Dermis blood vessel endothelial cell (primary cell): ENCODE results near the gene KIF27. TPM values are rescaled to one million over a fixed set of nuclear protein-coding genes. Genes with fewer than 3 reads are reported as not detected.
"Not testable (repeated sequence)": the region's sequence is repeated elsewhere in the genome, so short reads cannot be mapped to it uniquely, and the experiment has no call there.

ENCODE experiments used
- DNase-seq: peaks from one replicate; pipeline ENCODE4 v3.0.0; 2010
- total RNA-seq: library from RNA; depleted of rRNA; stranded (reverse); fragments of >200 nt; gene quantifications from 2 replicates; pipeline ENCODE4 v1.2.3, GENCODE V29; 2014

The KIF27 gene
- total RNA-seq, 1 donor from 2014 or later, result 4.4 TPM

DNA sequence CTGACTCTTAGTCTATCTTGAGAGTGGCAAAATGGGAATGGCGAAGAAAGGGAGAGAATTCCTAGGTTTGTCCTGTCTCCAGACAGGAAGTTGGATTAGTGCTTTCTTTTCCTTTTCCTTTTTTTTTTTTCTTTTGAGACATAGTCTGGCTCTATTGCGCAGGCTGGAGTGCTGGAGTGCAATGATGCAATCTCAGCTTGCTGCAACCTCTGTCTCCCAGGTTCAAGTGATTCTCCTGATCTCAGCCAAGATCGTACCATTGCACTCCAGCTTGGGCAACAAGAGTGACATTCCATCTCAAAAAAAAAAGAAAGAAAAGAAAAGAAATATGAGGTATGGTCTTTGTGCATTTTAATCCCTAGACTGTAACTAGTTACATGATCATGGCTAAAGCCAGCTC is 12.6 kb upstream of the KIF27 start:
- DNase-seq, result no peak

- DNase-seq, result no peak
These were observed 11.6 kb upstream of the KIF27 start for GRCh38 chr9:83932851-83933250.

DNA sequence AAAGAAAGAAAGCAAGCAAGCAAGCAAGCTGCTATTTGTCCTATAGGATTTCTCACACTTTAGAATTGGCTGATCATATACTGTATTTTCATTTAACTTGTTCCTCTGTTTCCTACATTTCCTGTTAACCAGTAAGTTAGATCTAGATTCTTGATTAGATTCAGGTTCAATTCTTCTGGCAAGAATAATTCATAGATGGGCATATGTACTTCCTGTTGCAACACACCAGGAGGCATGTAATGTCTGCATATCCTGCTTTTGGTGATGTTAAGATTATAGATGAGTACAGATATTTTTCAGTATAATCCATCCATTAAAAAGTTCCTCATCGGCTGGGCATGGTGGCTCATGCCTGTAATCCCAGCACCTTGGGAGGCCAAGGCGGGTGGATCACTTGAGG is 10.8 kb upstream of the KIF27 start:
- no peak for DNase-seq

GRCh38 chr9:83930881-83931280 is 9.6 kb upstream of the KIF27 start:
- no peak for DNase-seq

GRCh38 chr9:83927591-83927990 is 6.4 kb upstream of the KIF27 start:
- DNase-seq, result no peak

- peak; percentile 68 for DNase-seq
These were observed 734 bp downstream of the KIF27 start for GRCh38 chr9:83920469-83920926.

DNA sequence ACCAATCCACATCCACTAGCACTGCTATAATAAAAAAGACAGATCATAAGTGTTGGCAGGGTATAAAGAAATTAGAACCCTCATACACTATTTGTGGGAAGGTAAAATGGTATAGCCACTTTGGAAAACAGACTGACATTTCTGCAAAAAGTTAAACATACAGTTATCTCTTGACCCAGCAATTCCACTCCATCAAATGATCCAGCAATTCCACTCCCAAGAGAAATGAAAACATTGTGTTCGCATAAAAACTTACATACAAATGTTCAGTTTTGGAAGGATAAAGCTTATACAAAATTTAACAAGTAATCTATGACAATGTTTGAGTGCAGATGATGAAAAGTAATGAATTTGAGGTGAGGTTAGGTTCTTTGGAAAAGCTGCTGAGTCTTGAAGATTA is 2.1 kb downstream of the KIF27 start:
- no peak for DNase-seq

DNA sequence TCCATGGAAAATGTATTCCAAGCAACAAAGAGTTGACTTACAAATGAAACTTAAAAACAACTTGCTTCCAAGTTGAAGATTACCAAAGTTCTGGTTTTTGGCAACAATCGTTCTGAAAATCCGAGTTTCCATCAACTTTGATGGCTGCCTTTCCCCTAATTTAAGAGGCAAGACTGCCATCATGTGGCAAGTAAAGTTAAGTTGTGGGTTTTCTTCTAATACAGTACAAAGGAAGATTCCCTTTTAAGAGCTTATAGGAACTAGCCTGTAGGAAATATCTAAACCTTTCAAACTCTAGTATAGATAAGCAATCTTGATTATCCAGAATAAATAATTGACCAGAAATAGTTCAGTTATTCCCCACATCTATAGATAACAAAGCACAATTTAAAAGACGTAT is 9.0 kb downstream of the KIF27 start:
- peak; percentile 30 for DNase-seq

DNA sequence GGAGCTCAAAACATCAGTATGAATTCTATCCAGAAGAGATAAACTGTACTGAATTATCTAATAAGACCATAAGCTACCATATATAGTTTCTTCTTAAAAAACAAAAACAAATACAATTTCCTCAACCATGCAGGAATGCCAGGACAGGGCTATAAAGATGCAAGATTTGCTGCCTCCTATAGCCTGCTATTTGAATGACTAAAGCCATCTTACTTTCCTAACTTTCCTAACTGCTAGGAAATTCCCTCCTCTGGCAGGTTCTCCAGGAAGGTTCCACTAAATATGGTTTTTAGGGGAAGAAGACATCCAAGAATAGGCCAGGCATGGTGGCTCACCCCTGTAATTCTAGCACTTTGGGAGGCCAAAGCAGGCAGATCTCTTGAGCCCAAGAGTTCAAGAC is 15.1 kb downstream of the KIF27 start:
- no peak for DNase-seq

DNA sequence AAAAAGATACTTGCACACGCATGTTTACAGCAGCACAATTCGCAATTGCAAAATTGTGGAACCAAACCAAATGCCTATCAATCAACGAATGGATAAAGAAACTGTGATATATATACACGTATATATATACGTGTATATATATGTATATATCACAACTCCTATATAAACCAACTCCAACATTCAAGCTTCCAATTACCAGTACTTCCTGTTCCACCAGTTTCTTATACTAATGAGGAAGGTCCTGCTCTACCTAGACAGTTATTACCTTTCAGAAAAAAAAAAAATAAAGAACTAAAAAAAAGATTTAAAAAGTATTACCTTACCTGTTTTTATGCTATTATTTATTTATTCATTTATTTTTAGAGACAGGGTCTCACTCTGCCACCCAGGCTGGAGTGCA is 20.6 kb downstream of the KIF27 start:
- DNase-seq, result not testable (repeated sequence)

DNA sequence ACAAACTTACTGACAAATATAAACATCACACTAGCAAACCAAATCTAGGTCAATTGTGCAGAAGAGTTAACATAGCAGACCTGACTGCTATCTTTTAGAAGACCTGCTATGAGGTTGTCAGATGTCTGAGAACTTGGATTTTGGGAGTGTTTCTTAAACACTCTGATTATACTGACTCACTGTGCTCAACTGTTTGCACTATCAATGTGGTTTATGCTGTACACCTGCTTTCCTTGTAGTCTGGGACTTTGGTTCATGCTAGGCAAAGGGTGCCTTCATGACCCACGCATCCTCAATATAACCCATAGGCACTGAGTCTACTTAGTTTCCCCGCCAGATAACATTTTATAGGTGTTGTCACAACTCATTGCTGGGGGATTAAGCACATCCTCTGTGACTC is 26.9 kb downstream of the KIF27 start:
- not testable (repeated sequence) for DNase-seq

DNA sequence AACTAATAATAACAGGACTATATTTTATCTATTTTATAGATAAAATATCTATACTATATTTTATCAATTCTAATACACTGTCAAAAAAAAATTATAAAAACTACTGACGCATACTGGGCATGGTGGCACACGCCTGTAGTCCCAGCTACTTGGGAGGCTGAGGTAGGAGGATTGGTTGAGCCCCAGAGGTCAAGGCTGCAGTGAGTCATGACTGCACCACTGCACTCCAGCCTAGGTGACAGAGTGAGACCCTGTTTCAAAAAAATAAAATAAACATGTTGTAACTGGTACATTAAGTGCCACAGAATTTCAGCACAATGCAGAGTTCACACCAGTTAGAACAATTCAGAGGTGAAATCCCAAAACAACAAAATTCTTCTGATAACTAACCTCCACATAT is 34.7 kb downstream of the KIF27 start:
- DNase-seq, result not testable (repeated sequence)

- DNase-seq, result peak; percentile 62
These were observed 35.5 kb downstream of the KIF27 start for GRCh38 chr9:83885559-83886240.

DNA sequence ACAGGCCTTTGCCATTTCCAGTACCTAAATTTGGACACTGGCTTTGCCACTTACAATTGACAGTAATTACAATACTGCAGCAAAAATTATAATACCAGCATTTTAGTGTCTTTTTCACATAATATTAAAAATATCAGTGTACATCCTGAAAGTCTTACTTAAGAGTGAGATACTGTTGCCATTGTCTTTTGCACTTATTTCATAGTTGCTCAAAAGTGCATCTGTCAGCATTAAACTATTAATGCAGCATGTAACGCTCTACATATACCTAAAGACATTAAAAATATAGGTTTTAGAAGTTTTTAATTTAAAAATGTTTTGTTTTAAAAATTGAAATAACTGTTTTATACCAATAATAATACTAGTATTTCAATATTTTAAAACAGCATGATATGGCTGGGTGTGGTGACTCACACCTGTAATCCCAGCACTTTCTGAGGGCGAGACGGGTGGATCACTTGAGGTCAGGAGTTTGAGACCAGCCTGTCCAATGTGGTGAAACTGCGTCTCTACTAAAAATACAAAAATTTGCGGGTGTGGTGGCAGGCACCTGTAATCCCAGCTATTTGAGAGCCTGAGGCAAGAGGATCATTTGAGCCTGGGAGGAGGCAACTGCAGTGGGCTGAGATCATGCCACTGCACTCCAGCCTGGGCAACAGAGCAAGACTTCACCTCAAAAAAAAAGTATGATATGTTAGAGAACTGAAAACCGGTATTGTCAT is 39.4 kb downstream of the KIF27 start:
- not testable (repeated sequence) for DNase-seq

DNA sequence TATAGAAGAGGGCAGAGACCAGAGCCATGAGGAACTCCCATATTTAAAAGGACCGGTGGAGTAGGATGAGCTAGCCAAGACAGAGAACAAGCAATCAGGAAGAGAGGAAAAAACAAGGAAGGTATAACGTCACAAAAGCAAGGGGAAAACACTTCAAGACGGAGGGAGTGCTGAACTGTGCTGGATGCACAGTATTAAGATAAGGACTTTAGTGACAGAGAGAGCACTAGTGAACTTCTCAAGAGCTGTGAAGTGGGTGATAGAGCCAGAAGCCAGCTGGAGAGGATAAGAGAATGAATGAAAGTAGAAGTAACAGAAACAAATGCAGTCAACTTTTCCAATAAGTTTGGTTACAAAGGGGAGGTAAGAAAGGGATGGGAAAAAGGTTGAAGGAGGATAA is 45.7 kb downstream of the KIF27 start:
- DNase-seq, result not testable (repeated sequence)

GRCh38 chr9:83849895-83850294 is 71.3 kb downstream of the KIF27 start:
- not testable (repeated sequence) for DNase-seq

DNA sequence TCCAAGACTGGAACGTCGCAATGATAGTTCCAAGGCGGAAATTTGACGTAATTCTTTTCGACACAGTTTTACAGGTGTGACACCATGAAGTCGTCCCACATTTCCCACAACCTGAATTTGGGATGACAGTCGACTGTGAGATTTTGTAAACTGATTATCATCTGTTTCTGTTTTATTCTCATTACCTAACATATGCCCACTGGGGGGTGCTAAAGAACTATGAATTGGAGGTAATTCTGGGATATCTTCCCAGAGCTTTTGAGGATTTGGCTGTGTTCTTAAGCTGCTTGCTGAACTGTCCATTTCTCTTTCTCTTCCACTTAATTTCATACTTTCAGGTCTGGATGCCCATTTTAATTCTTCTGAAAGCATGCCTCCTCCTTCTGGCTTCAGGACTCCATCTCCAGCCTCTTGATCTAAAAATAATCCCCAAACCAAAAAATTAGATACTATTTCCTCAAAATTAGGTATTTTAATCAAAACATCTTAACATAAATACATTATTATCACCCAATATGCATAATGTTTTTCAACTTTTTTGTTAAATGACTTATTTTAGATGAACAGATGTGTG is 84.1 kb downstream of the KIF27 start:
- DNase-seq, result not testable (repeated sequence)

DNA sequence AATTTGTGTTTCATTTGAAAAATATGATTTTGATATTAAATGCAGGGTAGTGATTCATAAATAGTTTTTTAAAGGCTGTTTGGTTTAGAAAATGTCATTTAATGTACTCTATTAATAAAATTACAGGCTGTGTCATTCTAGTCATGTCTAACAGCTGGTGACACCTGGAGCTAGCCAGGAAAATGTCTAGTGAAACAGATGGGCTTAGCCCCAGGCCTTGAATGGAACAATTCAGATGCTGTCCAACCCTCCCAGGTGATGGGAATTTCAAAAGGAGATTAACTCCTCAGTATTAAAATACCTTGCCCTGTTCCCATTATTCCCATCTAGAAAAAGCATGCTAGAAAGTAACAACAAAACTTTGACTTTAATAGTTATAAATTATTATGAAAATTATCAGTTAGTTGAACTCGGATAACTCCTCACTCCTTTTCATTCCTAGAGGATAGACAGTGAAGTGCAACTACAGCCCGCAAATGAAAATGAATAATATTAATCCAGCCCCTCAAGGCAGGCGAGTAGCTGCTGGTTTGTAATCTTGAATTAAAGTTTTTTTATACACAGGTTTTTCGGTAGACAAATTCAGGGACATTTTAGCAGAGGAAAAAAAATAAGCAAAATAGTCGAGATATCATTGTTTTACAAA is 90.7 kb downstream of the KIF27 start:
- not testable (repeated sequence) for DNase-seq

DNA sequence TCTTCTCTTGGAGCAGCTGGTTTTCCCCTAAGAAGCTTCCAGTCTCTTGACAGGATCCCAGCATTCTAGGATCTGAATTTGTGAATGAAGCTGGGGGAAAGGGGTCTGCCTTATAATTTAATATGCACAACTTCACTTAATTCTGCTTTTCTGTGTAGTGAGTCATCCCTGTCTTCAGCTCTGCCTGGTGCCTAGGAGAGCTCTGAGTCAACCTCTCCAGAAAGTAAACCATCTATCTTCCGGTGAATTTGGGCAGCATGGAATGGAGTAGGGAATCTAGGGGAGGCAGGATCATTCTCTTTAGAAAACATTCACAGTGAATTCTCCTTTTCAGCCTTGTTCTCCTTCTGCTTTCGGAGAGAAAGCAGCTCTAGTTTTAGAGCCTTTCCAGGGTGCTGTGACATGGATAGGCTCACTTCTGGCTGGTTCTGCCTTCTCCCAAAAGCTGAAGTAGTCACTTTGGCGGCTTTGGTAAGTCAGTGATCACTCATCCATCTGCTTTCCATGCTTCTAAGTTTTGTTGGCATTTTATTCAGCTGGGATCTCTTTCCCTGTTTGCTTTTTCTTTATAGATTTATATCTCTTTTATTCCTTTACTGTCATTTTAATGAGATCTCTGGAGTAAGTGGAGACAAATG is 96.1 kb downstream of the KIF27 start:
- not testable (repeated sequence) for DNase-seq

DNA sequence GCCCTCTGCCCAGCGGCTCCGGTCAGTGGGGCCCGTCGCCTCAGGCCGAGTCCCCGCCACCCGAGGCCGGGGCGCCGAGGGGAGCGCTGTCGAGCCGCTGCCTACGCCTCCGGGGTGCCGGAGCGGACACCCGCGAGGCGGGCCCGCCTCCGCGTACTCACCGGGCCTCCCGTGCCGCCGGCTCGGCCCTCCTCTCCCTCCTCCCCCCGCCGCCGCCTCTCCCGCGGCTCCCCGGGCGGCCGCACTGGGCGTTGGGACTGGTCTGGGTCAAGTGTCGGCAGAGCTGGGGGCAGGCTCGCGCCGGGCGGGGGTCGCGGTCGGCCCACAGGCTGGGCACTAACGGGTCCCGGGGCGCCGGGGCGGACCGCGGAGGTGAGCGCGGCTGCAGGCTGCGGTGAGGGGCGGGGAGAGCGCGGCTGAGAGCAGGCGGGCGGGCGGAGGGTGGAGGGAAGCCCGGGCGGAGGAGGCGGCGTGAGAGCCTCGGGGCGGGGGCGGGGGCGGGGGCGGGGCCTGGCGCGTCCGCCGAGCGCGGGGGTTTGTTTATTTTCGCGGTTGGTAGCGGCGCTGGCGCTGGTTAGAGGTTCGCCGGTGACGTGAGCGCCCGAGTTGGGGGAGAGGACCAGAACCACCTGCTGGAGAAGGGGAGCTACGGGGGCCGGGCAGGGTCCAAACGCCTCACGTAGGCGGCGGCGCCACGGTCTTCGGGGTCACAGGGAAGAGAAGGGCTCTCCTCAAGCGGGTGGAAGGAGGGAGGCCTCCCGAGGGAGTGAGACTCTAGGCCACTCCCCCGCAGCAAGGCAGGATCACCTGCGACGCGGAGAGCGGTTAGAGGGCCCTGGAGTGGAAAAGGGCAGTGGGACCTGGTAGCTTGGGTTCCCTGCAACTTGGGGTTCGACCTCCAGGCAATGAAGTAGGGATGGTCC is 103.6 kb downstream of the KIF27 start, which contains the start of gene GKAP1:
Gene GKAP1 (minus strand): TSS at position 414 of the 923 bp plus-strand sequence. CDS start 11,252 bp downstream, outside the sequence.
- DNase-seq, result peak; percentile 68

- not testable (repeated sequence) for DNase-seq
These were observed 104.2 kb downstream of the KIF27 start for GRCh38 chr9:83817011-83817355.

DNA sequence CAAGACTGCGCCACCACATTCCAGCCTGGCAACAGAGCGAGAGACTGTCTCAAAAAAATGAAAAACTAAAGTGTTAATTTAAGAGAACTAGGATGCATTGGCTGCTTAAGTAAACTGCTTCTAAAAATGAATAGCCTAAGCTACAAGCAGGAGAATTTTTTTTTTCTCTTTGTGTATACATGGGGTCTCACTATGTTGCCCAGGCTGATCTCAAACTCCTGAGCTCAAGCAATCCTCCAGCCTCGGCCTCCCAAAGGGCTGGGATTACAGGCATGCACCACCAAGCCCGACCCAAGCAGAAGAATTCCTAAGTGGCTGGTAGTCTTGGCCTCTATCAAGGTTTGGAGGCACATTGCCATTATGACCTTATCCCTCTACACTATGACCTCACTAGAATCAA is 106.1 kb downstream of the KIF27 start:
- DNase-seq, result not testable (repeated sequence)
